HG03066 (cell line): ENCODE results near the gene MFF.
A peak's percentile ranks its signal among the peaks of the same experiment; 100 is the strongest.

ENCODE experiments used
- ATAC-seq: cut with Tn5 transposase; IDR thresholded peaks from one replicate; pipeline ENCODE4 v1.9.1; 2021; ENCODE audit warnings: low read depth; ENCODE audit not compliant: unreplicated experiment

The MFF gene

GRCh38 chr2:227404585-227405271, 79.7 kb downstream of the MFF start:
- ATAC-seq: no peak

- peak; percentile 66 for ATAC-seq
These were observed 81.4 kb downstream of the MFF start for GRCh38 chr2:227406177-227407031.
